ENCODE data around the gene DUSP9. TPM values are rescaled to one million over a fixed set of nuclear protein-coding genes. Genes with fewer than 3 reads are reported as not detected.
"Not testable (repeated sequence)": the region's sequence is repeated elsewhere in the genome, so short reads cannot be mapped to it uniquely, and the experiment has no call there.

Gene DUSP9
- polyA plus RNA-seq, 1 donor (not counting 4 experiments of a cell fraction or from before 2014, with no cell fraction given) = 0.47 TPM

DNA sequence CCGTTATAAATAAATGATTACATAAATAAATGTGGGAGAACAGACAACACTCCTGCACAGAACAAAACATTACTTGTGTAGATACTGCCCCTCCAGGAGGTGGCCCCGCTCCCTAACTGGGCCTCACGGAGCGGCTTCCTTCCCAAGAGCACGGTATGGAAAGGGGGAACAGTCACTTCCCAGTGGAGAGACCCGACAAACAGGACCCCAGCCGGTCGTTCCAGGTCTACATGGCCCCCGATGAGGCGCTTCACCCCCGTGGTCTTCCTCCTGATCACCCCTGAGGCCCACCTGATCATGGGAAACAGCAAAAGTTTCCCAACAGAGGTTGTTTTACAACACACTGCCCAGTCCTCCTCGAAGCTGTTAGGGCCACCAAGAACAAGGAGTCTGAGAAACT is 34.2 kb downstream of the DUSP9 start:
- Histone ChIP-seq H4K20me1 (ENCODE audit: control insufficient read depth, extremely low read depth, insufficient read depth, low read length) (no peaks in the 10 kb centered on the region), H3K4me2 (ENCODE audit: control insufficient read depth, extremely low read depth, insufficient read depth, low read depth, low read length) (no peak overlapping the region), H3K4me1 (ENCODE audit: control insufficient read depth, extremely low read depth, insufficient read depth, low read length) (peaks cover 4% of the 10 kb centered on the region), H2AFZ (ENCODE audit: control insufficient read depth, low read length) (no peak overlapping the region), H3K36me3 (ENCODE audit: control insufficient read depth in 2 of 2, extremely low read depth in 1 of 2, insufficient read depth in 2 of 2, low read length in 2 of 2) (no peaks in the 10 kb centered on the region), H3K79me2 (ENCODE audit: control insufficient read depth, insufficient read depth, low read length) (no peaks in the 10 kb centered on the region), H3K9me1 (ENCODE audit: control insufficient read depth, extremely low read depth, insufficient read depth, low read length) (no peaks in the 10 kb centered on the region), H3K9me3 (ENCODE audit: control insufficient read depth, low read depth, low read length) (no peaks in the 10 kb centered on the region), H3K4me3 (ENCODE audit: control insufficient read depth in 2 of 3, extremely low read depth in 1 of 3, insufficient read depth in 2 of 3, low read depth in 1 of 3, low read length in 3 of 3) (no peak overlapping the region), H3K27ac (ENCODE audit: control insufficient read depth, insufficient read depth, low read length) (no peak overlapping the region), H3K9ac (ENCODE audit: control insufficient read depth, extremely low read depth, insufficient read depth, low read length) (no peak overlapping the region), H3K27me3 (ENCODE audit: control insufficient read depth, extremely low read depth, insufficient read depth, low read length) (no peaks in the 10 kb centered on the region)
- dilution Hi-C loops (cut with MboI; ENCODE audit: extremely low pct_ligation_motif_present, low sequenced_read_pairs) = no loop called here
- TF ChIP-seq, protein P1, sequence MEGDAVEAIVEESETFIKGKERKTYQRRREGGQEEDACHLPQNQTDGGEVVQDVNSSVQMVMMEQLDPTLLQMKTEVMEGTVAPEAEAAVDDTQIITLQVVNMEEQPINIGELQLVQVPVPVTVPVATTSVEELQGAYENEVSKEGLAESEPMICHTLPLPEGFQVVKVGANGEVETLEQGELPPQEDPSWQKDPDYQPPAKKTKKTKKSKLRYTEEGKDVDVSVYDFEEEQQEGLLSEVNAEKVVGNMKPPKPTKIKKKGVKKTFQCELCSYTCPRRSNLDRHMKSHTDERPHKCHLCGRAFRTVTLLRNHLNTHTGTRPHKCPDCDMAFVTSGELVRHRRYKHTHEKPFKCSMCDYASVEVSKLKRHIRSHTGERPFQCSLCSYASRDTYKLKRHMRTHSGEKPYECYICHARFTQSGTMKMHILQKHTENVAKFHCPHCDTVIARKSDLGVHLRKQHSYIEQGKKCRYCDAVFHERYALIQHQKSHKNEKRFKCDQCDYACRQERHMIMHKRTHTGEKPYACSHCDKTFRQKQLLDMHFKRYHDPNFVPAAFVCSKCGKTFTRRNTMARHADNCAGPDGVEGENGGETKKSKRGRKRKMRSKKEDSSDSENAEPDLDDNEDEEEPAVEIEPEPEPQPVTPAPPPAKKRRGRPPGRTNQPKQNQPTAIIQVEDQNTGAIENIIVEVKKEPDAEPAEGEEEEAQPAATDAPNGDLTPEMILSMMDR (optimal IDR thresholded peaks at IDR 0.05 in 1 of 3, IDR thresholded peaks at IDR 0.05 in 1 of 3, conservative IDR thresholded peaks at IDR 0.05 in 1 of 3; ENCODE audit: extremely low read depth in 1 of 3, insufficient read depth in 2 of 3, low read length in 3 of 3) = no peak
- no peak for TF ChIP-seq EZH2 (IDR thresholded peaks at IDR 0.05; ENCODE audit: low read length)
- DNase-seq (ENCODE audit: low read depth, low spot score) (no peak), FAIRE-seq (no peak)

GRCh38 chrX:153683486-153683885 is 36.5 kb downstream of the DUSP9 start:
- H3K27ac ChIP-seq (ENCODE audit: control insufficient read depth, insufficient read depth, low read length); H3K9me3 ChIP-seq (ENCODE audit: control insufficient read depth, low read depth, low read length); H3K79me2 ChIP-seq (ENCODE audit: control insufficient read depth, insufficient read depth, low read length); H3K4me3 ChIP-seq (ENCODE audit: control insufficient read depth in 2 of 3, extremely low read depth in 1 of 3, insufficient read depth in 2 of 3, low read depth in 1 of 3, low read length in 3 of 3); H3K9me1 ChIP-seq (ENCODE audit: control insufficient read depth, extremely low read depth, insufficient read depth, low read length); H4K20me1 ChIP-seq (ENCODE audit: control insufficient read depth, extremely low read depth, insufficient read depth, low read length); dilution Hi-C loops (cut with MboI; ENCODE audit: extremely low pct_ligation_motif_present, low sequenced_read_pairs); H3K4me1 ChIP-seq (ENCODE audit: control insufficient read depth, extremely low read depth, insufficient read depth, low read length); FAIRE-seq; H3K27me3 ChIP-seq (ENCODE audit: control insufficient read depth, extremely low read depth, insufficient read depth, low read length); DNase-seq (ENCODE audit: low read depth, low spot score); H2AFZ ChIP-seq (ENCODE audit: control insufficient read depth, low read length); H3K4me2 ChIP-seq (ENCODE audit: control insufficient read depth, extremely low read depth, insufficient read depth, low read depth, low read length); H3K9ac ChIP-seq (ENCODE audit: control insufficient read depth, extremely low read depth, insufficient read depth, low read length); H3K36me3 ChIP-seq (ENCODE audit: control insufficient read depth in 2 of 2, extremely low read depth in 1 of 2, insufficient read depth in 2 of 2, low read length in 2 of 2): not testable (repeated sequence)

DNA sequence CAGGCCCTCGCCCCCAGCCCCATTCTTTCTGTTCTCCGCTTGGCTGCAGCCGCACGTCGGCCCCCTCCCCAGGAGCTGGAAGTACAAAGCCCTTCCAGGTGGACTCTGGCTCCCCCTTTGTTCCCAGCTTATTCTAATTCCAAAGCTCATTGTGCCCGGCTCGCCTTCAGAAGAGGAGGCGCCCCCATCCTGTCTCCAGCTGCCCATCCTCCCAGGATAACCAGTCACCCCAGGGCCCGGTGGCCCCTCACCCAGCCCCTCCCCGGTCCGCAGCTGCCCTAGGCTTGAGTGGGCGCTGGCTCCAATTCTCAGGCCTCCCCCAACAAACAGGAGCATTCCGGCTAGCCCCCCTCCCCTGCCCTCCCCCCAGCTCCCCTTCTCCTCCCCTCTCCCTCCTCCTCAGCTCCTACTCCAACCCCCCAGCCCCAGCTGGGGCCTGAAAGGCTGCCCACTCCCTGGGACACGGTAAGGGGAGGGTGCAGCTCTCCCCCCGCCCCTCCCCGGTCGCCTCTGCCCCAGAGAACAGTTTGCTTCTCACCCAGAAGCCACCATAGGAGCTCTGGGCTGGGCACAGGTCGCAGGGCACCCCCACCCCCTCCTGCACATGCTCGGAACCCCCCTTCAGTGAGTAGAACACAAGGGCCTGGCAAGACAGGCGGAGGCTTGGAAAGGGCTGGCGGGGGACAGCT is 37.6 kb downstream of the DUSP9 start:
- Histone ChIP-seq H3K4me2 (ENCODE audit: control insufficient read depth, extremely low read depth, insufficient read depth, low read depth, low read length) (no peak overlapping the region), H3K9ac (ENCODE audit: control insufficient read depth, extremely low read depth, insufficient read depth, low read length) (no peak overlapping the region), H3K4me1 (ENCODE audit: control insufficient read depth, extremely low read depth, insufficient read depth, low read length) (no peaks in the 10 kb centered on the region), H2AFZ (ENCODE audit: control insufficient read depth, low read length) (no peak overlapping the region), H4K20me1 (ENCODE audit: control insufficient read depth, extremely low read depth, insufficient read depth, low read length) (no peaks in the 10 kb centered on the region), H3K79me2 (ENCODE audit: control insufficient read depth, insufficient read depth, low read length) (peaks cover 3% of the 10 kb centered on the region), H3K27ac (ENCODE audit: control insufficient read depth, insufficient read depth, low read length) (no peak overlapping the region), H3K9me1 (ENCODE audit: control insufficient read depth, extremely low read depth, insufficient read depth, low read length) (no peaks in the 10 kb centered on the region), H3K27me3 (ENCODE audit: control insufficient read depth, extremely low read depth, insufficient read depth, low read length) (no peaks in the 10 kb centered on the region), H3K9me3 (ENCODE audit: control insufficient read depth, low read depth, low read length) (no peaks in the 10 kb centered on the region), H3K36me3 (ENCODE audit: control insufficient read depth in 2 of 2, extremely low read depth in 1 of 2, insufficient read depth in 2 of 2, low read length in 2 of 2) (no peaks in the 10 kb centered on the region), H3K4me3 (ENCODE audit: control insufficient read depth in 2 of 3, extremely low read depth in 1 of 3, insufficient read depth in 2 of 3, low read depth in 1 of 3, low read length in 3 of 3) (no peak overlapping the region)
- DNase-seq (ENCODE audit: low read depth, low spot score) (no peak), FAIRE-seq (no peak)
- TF ChIP-seq, protein P1 (optimal IDR thresholded peaks at IDR 0.05 in 1 of 3, IDR thresholded peaks at IDR 0.05 in 1 of 3, conservative IDR thresholded peaks at IDR 0.05 in 1 of 3; ENCODE audit: extremely low read depth in 1 of 3, insufficient read depth in 2 of 3, low read length in 3 of 3) = no peak
- TF ChIP-seq EZH2 (IDR thresholded peaks at IDR 0.05; ENCODE audit: low read length) = no peak
- dilution Hi-C loops (cut with MboI; ENCODE audit: extremely low pct_ligation_motif_present, low sequenced_read_pairs) = no loop called here

Data from keratinocyte (primary cell).